SK-N-SH treated with all-trans-retinoic acid at 6 μM for 48 hours (cell line): ENCODE data around the gene GOLT1B.

ENCODE experiments used
- ATAC-seq: fragments of 200-7000 bp; cut with Tn5 transposase; 3 replicates; pipeline ENCODE4 v1.9.1; 2020; ENCODE audit warnings: mild to moderate bottlenecking, moderate library complexity
- ARNTL ChIP-seq: fragments of 450-650 bp; formaldehyde crosslinking; IDR thresholded peaks from 2 replicates; pipeline ENCODE4 v1.5.0; 2020; ENCODE audit warnings: low read depth, mild to moderate bottlenecking, moderate library complexity, borderline replicate concordance
- BACH2 ChIP-seq: fragments of 250-450 bp; sonication (Bioruptor Pico); IDR thresholded peaks from 2 replicates; pipeline ENCODE4 v1.9.0; 2021; ENCODE audit warnings: mild to moderate bottlenecking, borderline replicate concordance
- CSDC2 ChIP-seq: fragments of 250-450 bp; sonication (Bioruptor Pico); IDR thresholded peaks from 2 replicates; pipeline ENCODE4 v1.5.0; 2020; ENCODE audit warnings: mild to moderate bottlenecking, moderate library complexity
- ESRRG ChIP-seq: fragments of 250-450 bp; sonication (Bioruptor Pico); IDR thresholded peaks from 2 replicates; pipeline ENCODE4 v1.6.1; 2021; ENCODE audit warnings: mild to moderate bottlenecking
- GLIS3 ChIP-seq: fragments of 250-450 bp; sonication (Bioruptor Pico); IDR thresholded peaks from 2 replicates; pipeline ENCODE4 v1.5.0; 2020; ENCODE audit warnings: mild to moderate bottlenecking, moderate library complexity
- ISL1 ChIP-seq: fragments of 250-450 bp; sonication (Bioruptor Pico); IDR thresholded peaks from 2 replicates; pipeline ENCODE4 v2.1.2; 2022; ENCODE audit warnings: mild to moderate bottlenecking, moderate library complexity
- OSR1 ChIP-seq: fragments of 250-450 bp; sonication (Bioruptor Pico); IDR thresholded peaks from 2 replicates; pipeline ENCODE4 v1.8.0; 2022; ENCODE audit warnings: moderate library complexity, mild to moderate bottlenecking, inconsistent platforms
- POU6F1 ChIP-seq: fragments of 250-450 bp; sonication (Bioruptor Pico); IDR thresholded peaks from 2 replicates; pipeline ENCODE4 v1.8.0; 2021; ENCODE audit warnings: low read depth, mild to moderate bottlenecking, moderate library complexity, borderline replicate concordance
- PPARA ChIP-seq: fragments of 250-450 bp; sonication (Bioruptor Pico); IDR thresholded peaks from 2 replicates; pipeline ENCODE4 v1.5.0; 2020; ENCODE audit warnings: mild to moderate bottlenecking, borderline replicate concordance
- RARB ChIP-seq: fragments of 250-450 bp; sonication (Bioruptor Pico); IDR thresholded peaks from 2 replicates; pipeline ENCODE4 v1.8.0; 2021; ENCODE audit warnings: mild to moderate bottlenecking, moderate library complexity
- SNAI2 ChIP-seq: fragments of 250-450 bp; sonication (Bioruptor Pico); IDR thresholded peaks from 2 replicates; pipeline ENCODE4 v1.5.0; 2020; ENCODE audit warnings: mild to moderate bottlenecking, moderate library complexity
- TCF4 ChIP-seq: fragments of 250-450 bp; sonication (Bioruptor Pico); IDR thresholded peaks from 2 replicates; pipeline ENCODE4 v1.8.0; 2021; ENCODE audit warnings: mild to moderate bottlenecking, moderate library complexity, borderline replicate concordance
- TOX ChIP-seq: fragments of 250-450 bp; sonication (Bioruptor Pico); IDR thresholded peaks from 2 replicates; pipeline ENCODE4 v1.8.0; 2021; ENCODE audit warnings: mild to moderate bottlenecking, moderate library complexity, borderline replicate concordance
- ZC3H10 ChIP-seq: fragments of 250-450 bp; sonication (Bioruptor Pico); IDR thresholded peaks from 2 replicates; pipeline ENCODE4 v1.5.1; 2021; ENCODE audit warnings: mild to moderate bottlenecking, moderate library complexity
- ZFP3 ChIP-seq: fragments of 250-450 bp; sonication (Bioruptor Pico); IDR thresholded peaks from 2 replicates; pipeline ENCODE4 v1.5.0; 2020; ENCODE audit warnings: mild to moderate bottlenecking, moderate library complexity
- ZFP30 ChIP-seq: fragments of 450-650 bp; formaldehyde crosslinking; IDR thresholded peaks from 2 replicates; pipeline ENCODE4 v1.5.0; 2022; ENCODE audit warnings: mild to moderate bottlenecking, moderate library complexity
- ZNF70 ChIP-seq: fragments of 450-650 bp; formaldehyde crosslinking; IDR thresholded peaks from 2 replicates; pipeline ENCODE4 v1.5.0; 2020; ENCODE audit warnings: mild to moderate bottlenecking, moderate library complexity
- ZNF8 ChIP-seq: fragments of 450-650 bp; formaldehyde crosslinking; IDR thresholded peaks from 2 replicates; pipeline ENCODE4 v1.5.0; 2020; ENCODE audit warnings: mild to moderate bottlenecking, moderate library complexity
- TF ChIP-seq, protein P1 (sequence below): fragments of 250-450 bp; sonication (Bioruptor Pico); IDR thresholded peaks from 2 replicates; pipeline ENCODE4 v1.8.0; 2020; ENCODE audit warnings: mild to moderate bottlenecking, moderate library complexity, borderline replicate concordance
- TF ChIP-seq, protein P2 (sequence below): fragments of 250-450 bp; sonication (Bioruptor Pico); IDR thresholded peaks from 2 replicates; pipeline ENCODE4 v1.5.0; 2020; ENCODE audit warnings: mild to moderate bottlenecking, moderate library complexity
- TF ChIP-seq, protein P3 (sequence below): fragments of 250-450 bp; sonication (Bioruptor Pico); IDR thresholded peaks from 2 replicates; pipeline ENCODE4 v1.5.1; 2021; ENCODE audit warnings: mild to moderate bottlenecking, moderate library complexity

The GOLT1B gene

GRCh38 chr12:21483531-21483930 lies 18.1 kb upstream of the GOLT1B start (continued):
- no peak for TF ChIP-seq TCF4
- TF ChIP-seq, all 23 proteins: peak for 0

DNA sequence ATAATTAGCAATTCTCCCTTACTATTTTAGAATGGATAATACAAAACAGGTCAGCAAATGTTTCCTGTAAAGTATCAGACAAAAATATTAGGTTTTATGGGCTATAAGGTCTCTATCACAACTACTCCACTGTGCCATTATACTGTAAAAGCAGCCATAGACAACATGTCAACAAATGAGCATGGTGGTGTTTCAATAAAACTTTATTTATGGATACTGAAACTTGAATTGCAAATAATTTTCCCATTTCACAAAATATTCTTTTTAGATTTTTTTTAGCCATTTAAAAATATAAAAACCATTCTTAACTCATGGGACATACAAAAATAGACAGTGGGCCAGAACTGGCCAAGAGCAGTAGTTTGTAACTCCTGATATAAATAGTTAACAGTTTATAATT lies 15.6 kb upstream of the GOLT1B start:
- ATAC-seq = no peak
- TF ChIP-seq ISL1 (CRISPR knock-in tag) = no peak
- TF ChIP-seq OSR1 (CRISPR knock-in tag) = no peak
- no peak for TF ChIP-seq TCF4
- no peak for TF ChIP-seq GLIS3
- TF ChIP-seq, protein P1, sequence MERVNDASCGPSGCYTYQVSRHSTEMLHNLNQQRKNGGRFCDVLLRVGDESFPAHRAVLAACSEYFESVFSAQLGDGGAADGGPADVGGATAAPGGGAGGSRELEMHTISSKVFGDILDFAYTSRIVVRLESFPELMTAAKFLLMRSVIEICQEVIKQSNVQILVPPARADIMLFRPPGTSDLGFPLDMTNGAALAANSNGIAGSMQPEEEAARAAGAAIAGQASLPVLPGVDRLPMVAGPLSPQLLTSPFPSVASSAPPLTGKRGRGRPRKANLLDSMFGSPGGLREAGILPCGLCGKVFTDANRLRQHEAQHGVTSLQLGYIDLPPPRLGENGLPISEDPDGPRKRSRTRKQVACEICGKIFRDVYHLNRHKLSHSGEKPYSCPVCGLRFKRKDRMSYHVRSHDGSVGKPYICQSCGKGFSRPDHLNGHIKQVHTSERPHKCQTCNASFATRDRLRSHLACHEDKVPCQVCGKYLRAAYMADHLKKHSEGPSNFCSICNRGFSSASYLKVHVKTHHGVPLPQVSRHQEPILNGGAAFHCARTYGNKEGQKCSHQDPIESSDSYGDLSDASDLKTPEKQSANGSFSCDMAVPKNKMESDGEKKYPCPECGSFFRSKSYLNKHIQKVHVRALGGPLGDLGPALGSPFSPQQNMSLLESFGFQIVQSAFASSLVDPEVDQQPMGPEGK = no peak
- TF ChIP-seq, protein P2, sequence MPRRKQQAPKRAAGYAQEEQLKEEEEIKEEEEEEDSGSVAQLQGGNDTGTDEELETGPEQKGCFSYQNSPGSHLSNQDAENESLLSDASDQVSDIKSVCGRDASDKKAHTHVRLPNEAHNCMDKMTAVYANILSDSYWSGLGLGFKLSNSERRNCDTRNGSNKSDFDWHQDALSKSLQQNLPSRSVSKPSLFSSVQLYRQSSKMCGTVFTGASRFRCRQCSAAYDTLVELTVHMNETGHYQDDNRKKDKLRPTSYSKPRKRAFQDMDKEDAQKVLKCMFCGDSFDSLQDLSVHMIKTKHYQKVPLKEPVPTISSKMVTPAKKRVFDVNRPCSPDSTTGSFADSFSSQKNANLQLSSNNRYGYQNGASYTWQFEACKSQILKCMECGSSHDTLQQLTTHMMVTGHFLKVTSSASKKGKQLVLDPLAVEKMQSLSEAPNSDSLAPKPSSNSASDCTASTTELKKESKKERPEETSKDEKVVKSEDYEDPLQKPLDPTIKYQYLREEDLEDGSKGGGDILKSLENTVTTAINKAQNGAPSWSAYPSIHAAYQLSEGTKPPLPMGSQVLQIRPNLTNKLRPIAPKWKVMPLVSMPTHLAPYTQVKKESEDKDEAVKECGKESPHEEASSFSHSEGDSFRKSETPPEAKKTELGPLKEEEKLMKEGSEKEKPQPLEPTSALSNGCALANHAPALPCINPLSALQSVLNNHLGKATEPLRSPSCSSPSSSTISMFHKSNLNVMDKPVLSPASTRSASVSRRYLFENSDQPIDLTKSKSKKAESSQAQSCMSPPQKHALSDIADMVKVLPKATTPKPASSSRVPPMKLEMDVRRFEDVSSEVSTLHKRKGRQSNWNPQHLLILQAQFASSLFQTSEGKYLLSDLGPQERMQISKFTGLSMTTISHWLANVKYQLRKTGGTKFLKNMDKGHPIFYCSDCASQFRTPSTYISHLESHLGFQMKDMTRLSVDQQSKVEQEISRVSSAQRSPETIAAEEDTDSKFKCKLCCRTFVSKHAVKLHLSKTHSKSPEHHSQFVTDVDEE (CRISPR knock-in tag) = no peak
- TF ChIP-seq, protein P3, sequence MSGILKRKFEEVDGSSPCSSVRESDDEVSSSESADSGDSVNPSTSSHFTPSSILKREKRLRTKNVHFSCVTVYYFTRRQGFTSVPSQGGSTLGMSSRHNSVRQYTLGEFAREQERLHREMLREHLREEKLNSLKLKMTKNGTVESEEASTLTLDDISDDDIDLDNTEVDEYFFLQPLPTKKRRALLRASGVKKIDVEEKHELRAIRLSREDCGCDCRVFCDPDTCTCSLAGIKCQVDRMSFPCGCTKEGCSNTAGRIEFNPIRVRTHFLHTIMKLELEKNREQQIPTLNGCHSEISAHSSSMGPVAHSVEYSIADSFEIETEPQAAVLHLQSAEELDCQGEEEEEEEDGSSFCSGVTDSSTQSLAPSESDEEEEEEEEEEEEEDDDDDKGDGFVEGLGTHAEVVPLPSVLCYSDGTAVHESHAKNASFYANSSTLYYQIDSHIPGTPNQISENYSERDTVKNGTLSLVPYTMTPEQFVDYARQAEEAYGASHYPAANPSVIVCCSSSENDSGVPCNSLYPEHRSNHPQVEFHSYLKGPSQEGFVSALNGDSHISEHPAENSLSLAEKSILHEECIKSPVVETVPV (CRISPR knock-in tag) = no peak
- TF ChIP-seq, all 23 proteins: peak for 0

GRCh38 chr12:21499765-21500164 lies 1.8 kb upstream of the GOLT1B start:
- no peak for TF ChIP-seq ZNF8
- TF ChIP-seq ZFP3 (CRISPR knock-in tag) = no peak
- no peak for TF ChIP-seq ISL1 (CRISPR knock-in tag)
- no peak for TF ChIP-seq GLIS3
- TF ChIP-seq BACH2 (CRISPR knock-in tag) = no peak

DNA sequence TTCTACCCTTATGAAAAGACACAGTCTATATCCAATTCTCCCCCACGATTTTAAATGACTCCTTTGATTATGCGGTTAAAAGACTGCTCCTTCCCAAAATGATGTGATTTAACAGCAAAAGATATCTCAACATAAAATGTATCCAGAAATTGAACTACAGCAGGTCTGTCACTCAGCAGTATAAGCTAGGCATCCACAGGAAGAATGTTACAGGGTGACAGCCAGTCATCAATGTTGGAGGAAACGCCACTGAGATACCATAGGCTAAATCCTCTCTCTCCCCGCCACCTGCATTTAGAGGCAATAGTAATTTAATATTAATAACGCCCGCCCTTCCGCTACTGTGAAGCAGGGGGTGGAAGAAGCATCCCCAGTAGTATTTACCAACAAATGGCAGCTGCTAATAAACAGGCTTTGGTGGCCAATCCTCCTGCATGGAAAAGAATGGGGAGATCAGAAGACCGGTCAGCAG lies 767 bp upstream of the GOLT1B start:
- peak; percentile 8; the same call in 2 of the 3 replicates for ATAC-seq
- TF ChIP-seq, protein P1 = no peak
- no peak for TF ChIP-seq BACH2 (CRISPR knock-in tag)
- TF ChIP-seq ZC3H10 (CRISPR knock-in tag) = no peak
- no peak for TF ChIP-seq OSR1 (CRISPR knock-in tag)
- no peak for TF ChIP-seq ZNF8
- TF ChIP-seq ESRRG (CRISPR knock-in tag) = no peak
- TF ChIP-seq ARNTL = no peak
- TF ChIP-seq ZFP30 (CRISPR knock-in tag) = no peak
- no peak for TF ChIP-seq ISL1 (CRISPR knock-in tag)
- no peak for TF ChIP-seq POU6F1
- TF ChIP-seq, all 23 proteins: peak for 0

More at GRCh38 chr12:21499765-21500164, 1.8 kb upstream of the GOLT1B start:
- ATAC-seq = no peak

GRCh38 chr12:21502164-21502496 lies 541 bp downstream of the GOLT1B start:
- peak; percentile 40 for ATAC-seq
- TF ChIP-seq PPARA (CRISPR knock-in tag) (no peak), TOX (CRISPR knock-in tag) (no peak), SNAI2 (CRISPR knock-in tag) (no peak), RARB (CRISPR knock-in tag) (no peak), GLIS3 (no peak), TCF4 (no peak), ZFP3 (CRISPR knock-in tag) (no peak), ESRRG (CRISPR knock-in tag) (no peak), ZNF70 (CRISPR knock-in tag) (no peak), CSDC2 (CRISPR knock-in tag) (no peak)
- TF ChIP-seq, protein P2 (CRISPR knock-in tag) = no peak
- TF ChIP-seq, protein P1 = no peak
